IMR-90 (cell line): Measurements from ENCODE around the gene GP9. TPM values are rescaled to one million over a fixed set of nuclear protein-coding genes. Genes with fewer than 3 reads are reported as not detected.

Source experiments
- ATAC-seq: fragments of 200-7000 bp; cut with Tn5 transposase; 2 replicates; pipeline ENCODE4 v1.9.1; 2020; ENCODE audit warnings: low read depth, mild to moderate bottlenecking, moderate library complexity
- BruUV-seq: library from RNA; stranded (reverse); fragments of 400-500 nt; replicated peaks from 2 replicates; lab custom pipeline; 2021; lab: Mats Ljungman, UMichigan
- CTCF ChIA-PET: fragments of 300-600 bp; formaldehyde crosslinking; extraction: SDS; loops from one replicate; lab custom pipeline; 2021; ENCODE audit warnings: antibody characterized with exemption; lab: Yijun Ruan, JAX
- POLR2A ChIA-PET: fragments of 300-600 bp; sonication (Branson Sonifier 250); formaldehyde crosslinking; loops from one replicate; lab custom pipeline; 2022; ENCODE audit warnings: antibody characterized with exemption; ENCODE audit not compliant: unreplicated experiment; lab: Charles Lee
- DNase-seq: peaks from one replicate; pipeline ENCODE4 v3.0.0; 2013
- H2AFZ ChIP-seq: replicated peaks from 2 replicates; pipeline ENCODE3; 2013; ENCODE audit warnings: low read length, mild to moderate bottlenecking; ENCODE audit not compliant: poor library complexity
- H2AK5ac ChIP-seq: 2 replicates; pipeline ENCODE4 v1.6.1; 2013; ENCODE audit warnings: low read depth, low read length, inconsistent platforms
- H2AK9ac ChIP-seq: replicated peaks from 2 replicates; pipeline ENCODE3; 2013; ENCODE audit warnings: mild to moderate bottlenecking, low read depth, low read length, moderate library complexity; ENCODE audit not compliant: poor library complexity
- H2BK120ac ChIP-seq: 2 replicates; pipeline ENCODE4 v1.6.1; 2013; ENCODE audit warnings: low read depth, low read length, inconsistent platforms
- H2BK15ac ChIP-seq: 3 replicates; pipeline ENCODE4 v1.6.1; 2013; ENCODE audit warnings: low read depth, low read length, inconsistent platforms
- H2BK20ac ChIP-seq: 2 replicates; pipeline ENCODE4 v1.6.1; 2013; ENCODE audit warnings: low read depth, mild to moderate bottlenecking, inconsistent platforms, low read length, moderate library complexity
- H2BK5ac ChIP-seq: 2 replicates; pipeline ENCODE4 v1.6.1; 2013; ENCODE audit warnings: mild to moderate bottlenecking, low read depth, low read length, inconsistent platforms; ENCODE audit not compliant: poor library complexity, severe bottlenecking
- H3K14ac ChIP-seq: replicated peaks from 2 replicates; pipeline ENCODE4 v1.6.1; 2013; ENCODE audit warnings: low read depth, low read length, inconsistent platforms
- H3K18ac ChIP-seq: 2 replicates; pipeline ENCODE4 v1.6.1; 2013; ENCODE audit warnings: low read depth, low read length, control low read depth
- H3K23ac ChIP-seq: 2 replicates; pipeline ENCODE4 v1.6.1; 2013; ENCODE audit warnings: low read depth, low read length, inconsistent platforms
- H3K27ac ChIP-seq: 2 replicates; pipeline ENCODE4 v1.5.1; 2013; ENCODE audit warnings: mild to moderate bottlenecking, control low read depth, low read length; ENCODE audit not compliant: insufficient read depth
- H3K27me3 ChIP-seq: 2 replicates; pipeline ENCODE4 v1.6.1; 2013; ENCODE audit warnings: low read length; ENCODE audit not compliant: control insufficient read depth, insufficient read depth
- H3K36me3 ChIP-seq: 2 replicates; pipeline ENCODE4 v1.6.1; 2013; ENCODE audit warnings: low read length, mixed read lengths; ENCODE audit not compliant: control insufficient read depth, insufficient read depth
- H3K4ac ChIP-seq: 2 replicates; pipeline ENCODE4 v1.6.1; 2013; ENCODE audit warnings: low read depth, low read length, inconsistent platforms
- H3K4me1 ChIP-seq: 2 replicates; pipeline ENCODE4 v1.6.1; 2013; ENCODE audit warnings: low read length, mixed read lengths; ENCODE audit not compliant: control insufficient read depth, insufficient read depth
- H3K4me2 ChIP-seq: 2 replicates; pipeline ENCODE4 v1.6.1; 2013; ENCODE audit warnings: low read depth, mild to moderate bottlenecking, control low read depth, low read length, moderate library complexity
- H3K4me3 ChIP-seq: 2 replicates; pipeline ENCODE4 v1.5.1; 2013; ENCODE audit warnings: low read depth, mild to moderate bottlenecking, control low read depth, low read length, moderate library complexity; ENCODE audit not compliant: insufficient read depth
- H3K56ac ChIP-seq: 2 replicates; pipeline ENCODE4 v1.6.1; 2013; ENCODE audit warnings: low read length, inconsistent platforms; ENCODE audit not compliant: insufficient read depth; ENCODE audit errors: extremely low read depth
- H3K79me1 ChIP-seq, 2 experiments: 2 replicates each; pipeline ENCODE4 v1.6.1; 2013; ENCODE audit warnings: low read length in 2 of 2, inconsistent platforms in 1 of 2, low read depth in 1 of 2
- H3K9ac ChIP-seq: 2 replicates; pipeline ENCODE4 v1.6.1; 2013; ENCODE audit warnings: low read depth, low read length, control low read depth
- H3K9me1 ChIP-seq: 2 replicates; pipeline ENCODE4 v1.6.1; 2013; ENCODE audit warnings: low read length, inconsistent platforms; ENCODE audit not compliant: insufficient read depth
- H3K9me3 ChIP-seq: 2 replicates; pipeline ENCODE4 v1.6.1; 2013; ENCODE audit warnings: low read length; ENCODE audit not compliant: control insufficient read depth, insufficient read depth
- H4K20me1 ChIP-seq: 2 replicates; pipeline ENCODE4 v1.6.1; 2013; ENCODE audit warnings: low read length, inconsistent platforms; ENCODE audit not compliant: insufficient read depth
- H4K5ac ChIP-seq: 2 replicates; pipeline ENCODE4 v1.6.1; 2013; ENCODE audit warnings: mild to moderate bottlenecking, low read depth, low read length, control low read depth
- H4K8ac ChIP-seq, 2 experiments: 2 replicates each; pipeline ENCODE4 v1.6.1; 2013; ENCODE audit warnings: low read depth in 2 of 2, low read length in 2 of 2, control low read depth in 1 of 2, inconsistent platforms in 1 of 2
- H4K91ac ChIP-seq: 2 replicates; pipeline ENCODE4 v1.6.1; 2013; ENCODE audit warnings: low read depth, low read length, inconsistent platforms; ENCODE audit not compliant: insufficient read depth
- BHLHE40 ChIP-seq: fragments of 150-350 bp; IDR thresholded peaks from 2 replicates; pipeline ENCODE4 v1.6.1; 2016; ENCODE audit warnings: mild to moderate bottlenecking, low read depth, low read length
- MAFK ChIP-seq: IDR thresholded peaks from 2 replicates; pipeline ENCODE4 v1.6.1; 2012; ENCODE audit warnings: low read depth, low read length, improper control_type of control experiment
- MXI1 ChIP-seq: IDR thresholded peaks from 2 replicates; pipeline ENCODE4 v1.6.1; 2012; ENCODE audit warnings: low read depth, mild to moderate bottlenecking, low read length, moderate library complexity, borderline replicate concordance
- RFX5 ChIP-seq: IDR thresholded peaks from 2 replicates; pipeline ENCODE4 v1.8.0; 2012; ENCODE audit warnings: low read depth, mild to moderate bottlenecking, low read length, moderate library complexity
- WGBS, 2 experiments: methylation state at CpG; one replicate each; pipeline versions ENCODE4 v1.1.5 to v1.1.7; 2013; ENCODE audit warnings: missing lambda C conversion rate in 2 of 2; ENCODE audit not compliant: insufficient read length in 1 of 2; ENCODE audit errors: extremely low coverage in 2 of 2; 5-methylcytosine and 5-hydroxymethylcytosine counted together
- dilution Hi-C: fragments of 300-500 bp; cut with HindIII; formaldehyde crosslinking; loops from one replicate; pipeline ENCODE4 v1.14.3; 2018; ENCODE audit warnings: low sequenced_read_pairs; ENCODE audit not compliant: unreplicated experiment
- in situ Hi-C: fragments of 300-500 bp; cut with MboI; formaldehyde crosslinking; loops from 3 replicates; pipeline ENCODE4 v1.14.3; 2019; ENCODE audit warnings: low sequenced_read_pairs, inconsistent platforms, mixed read lengths
- intact Hi-C: fragments of 100-400 bp; cut with micrococcal nuclease; formaldehyde crosslinking; loops from 2 replicates; pipeline ENCODE4 v1.10.0; 2022
- polyA plus RNA-seq, 3 experiments: library from polyadenylated mRNA; depleted of rRNA; stranded (reverse); fragments of >200 nt; gene quantifications; 2 replicates each; pipeline ENCODE4 v1.2.3, GENCODE V29; 2012; ENCODE audit warnings: low replicate concordance in 1 of 3
- total RNA-seq: library from RNA; depleted of rRNA; stranded (reverse); fragments of >200 nt; gene quantifications from 2 replicates; pipeline ENCODE4 v1.2.3, GENCODE V29; 2012
- TF ChIP-seq, protein P1 (sequence below): fragments of 150-350 bp; IDR thresholded peaks from 2 replicates; pipeline ENCODE4 v1.6.1; 2016; ENCODE audit warnings: low read depth, mild to moderate bottlenecking, low read length, moderate library complexity, borderline replicate concordance
- TF ChIP-seq, protein P2 (sequence below): fragments of 150-350 bp; IDR thresholded peaks from 2 replicates; pipeline ENCODE4 v1.6.1; 2017; ENCODE audit warnings: mild to moderate bottlenecking, antibody characterized with exemption, low read length, low read depth

The GP9 gene
- total and polyA plus RNA-seq, 2 of the 4 experiments (the other 2 are of a cell fraction) = not detected

DNA sequence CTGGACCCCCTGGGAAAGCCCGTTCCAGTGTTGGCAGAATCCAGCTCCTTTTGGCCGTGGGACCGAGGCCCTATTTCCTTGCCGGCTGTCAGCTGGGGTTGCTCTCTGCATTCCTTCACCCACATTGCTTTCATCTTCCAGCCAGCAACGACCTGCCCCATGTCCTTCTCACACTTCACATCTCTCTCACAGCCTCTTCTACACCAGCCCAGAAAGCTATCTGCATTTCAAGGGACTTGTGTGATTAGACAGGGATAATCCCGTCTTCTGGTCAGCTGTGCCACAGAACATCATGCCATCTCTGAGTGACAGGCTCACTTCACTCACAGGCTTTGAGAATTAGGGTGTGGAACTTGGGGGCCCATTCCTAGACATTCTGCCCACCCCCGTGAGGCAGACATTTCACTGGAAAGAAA, 43.1 kb upstream of the GP9 start:
- Histone ChIP-seq H3K4ac (0 out of 2 replicates have a peak overlapping the region, but pooled peaks have one; percentile 22), H2AK5ac (peak overlapping the region; percentile 2; the same call in 1 of the 2 replicates), H3K27me3 (peaks cover 7% of the 10 kb centered on the region; the same call in 1 of the 2 replicates), H3K18ac (no peak overlapping the region), H2BK20ac (peak overlapping the region; percentile 74; the same call in 1 of the 2 replicates), H2BK120ac (peak overlapping the region; percentile 40; the same call in 1 of the 2 replicates), H4K8ac (no peak overlapping the region), H3K79me1 (no peaks in the 10 kb centered on the region), H3K36me3 (no peaks in the 10 kb centered on the region), H3K14ac (no peak overlapping the region), H2AFZ (no peak overlapping the region), H2BK15ac (no peak overlapping the region; the same call in 2 of the 3 replicates), H3K9ac (no peak overlapping the region), H3K4me3 (no peak overlapping the region), H4K5ac (no peak overlapping the region; the same call in 1 of the 2 replicates), H3K23ac (0 out of 2 replicates have a peak overlapping the region, but pooled peaks have one; percentile 11), H3K9me1 (peaks cover 11% of the 10 kb centered on the region), H3K56ac (no peak overlapping the region), H4K91ac (peak overlapping the region; percentile 9; the same call in 1 of the 2 replicates), H3K27ac (no peak overlapping the region), H2BK5ac (no peak overlapping the region), H3K4me1 (peaks cover 23% of the 10 kb centered on the region), H4K20me1 (no peaks in the 10 kb centered on the region), H3K4me2 (no peak overlapping the region), H3K9me3 (no peaks in the 10 kb centered on the region), H2AK9ac (no peak overlapping the region)
- intact Hi-C loops = no loop called here
- DNase-seq (no peak), ATAC-seq (no peak)
- TF ChIP-seq BHLHE40 (no peak), MAFK (no peak), RFX5 (no peak), MXI1 (no peak)
- TF ChIP-seq, protein P1, sequence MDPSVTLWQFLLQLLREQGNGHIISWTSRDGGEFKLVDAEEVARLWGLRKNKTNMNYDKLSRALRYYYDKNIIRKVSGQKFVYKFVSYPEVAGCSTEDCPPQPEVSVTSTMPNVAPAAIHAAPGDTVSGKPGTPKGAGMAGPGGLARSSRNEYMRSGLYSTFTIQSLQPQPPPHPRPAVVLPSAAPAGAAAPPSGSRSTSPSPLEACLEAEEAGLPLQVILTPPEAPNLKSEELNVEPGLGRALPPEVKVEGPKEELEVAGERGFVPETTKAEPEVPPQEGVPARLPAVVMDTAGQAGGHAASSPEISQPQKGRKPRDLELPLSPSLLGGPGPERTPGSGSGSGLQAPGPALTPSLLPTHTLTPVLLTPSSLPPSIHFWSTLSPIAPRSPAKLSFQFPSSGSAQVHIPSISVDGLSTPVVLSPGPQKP = no peak
- TF ChIP-seq, protein P2, sequence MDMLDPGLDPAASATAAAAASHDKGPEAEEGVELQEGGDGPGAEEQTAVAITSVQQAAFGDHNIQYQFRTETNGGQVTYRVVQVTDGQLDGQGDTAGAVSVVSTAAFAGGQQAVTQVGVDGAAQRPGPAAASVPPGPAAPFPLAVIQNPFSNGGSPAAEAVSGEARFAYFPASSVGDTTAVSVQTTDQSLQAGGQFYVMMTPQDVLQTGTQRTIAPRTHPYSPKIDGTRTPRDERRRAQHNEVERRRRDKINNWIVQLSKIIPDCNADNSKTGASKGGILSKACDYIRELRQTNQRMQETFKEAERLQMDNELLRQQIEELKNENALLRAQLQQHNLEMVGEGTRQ = no peak
- no TSS peak for BruUV-seq
- dilution Hi-C loops = no loop called here
- CTCF ChIA-PET = interaction anchor here (1.7 kb wide), 1 partner anchor 47 kb away, joined by 6 read pairs; no protein-coding TSS in a partner anchor
- WGBS, 2 experiments = 17% methylated on average over 1 of the region's 7 CpGs; no CpG with 5 or more reads in 1 of the 2 experiments
- in situ Hi-C loops = no loop called here
- POLR2A ChIA-PET = interaction anchor here (1.3 kb wide), 1 partner anchor 12 kb away, joined by 6 read pairs; no protein-coding TSS in a partner anchor
